Neural cell (in vitro differentiated cells): ENCODE data around the gene LSM5. TPM values are rescaled to one million over a fixed set of nuclear protein-coding genes. Genes with fewer than 3 reads are reported as not detected.

Source experiments
- H2AFZ ChIP-seq: fragments of 200-600, 300-800 bp; sonication (generic), shearing (Covaris generic); 2 replicates; pipeline ENCODE4 v1.6.0; 2014; ENCODE audit warnings: low read depth, mild to moderate bottlenecking, antibody characterized with exemption, low read length, moderate library complexity
- H3F3A ChIP-seq: fragments of 200-600 bp; shearing (Covaris generic); 2 replicates; pipeline ENCODE4 v1.6.1; 2016; ENCODE audit warnings: mild to moderate bottlenecking, moderate library complexity, mixed read lengths, antibody characterized with exemption, low read length; ENCODE audit not compliant: insufficient read depth, poor library complexity, severe bottlenecking
- H3K27ac ChIP-seq: fragments of 200-600, 300-800 bp; sonication (generic), shearing (Covaris generic); 2 replicates; pipeline ENCODE4 v1.5.1; 2014; ENCODE audit warnings: mild to moderate bottlenecking, low read length, moderate library complexity
- H3K27me3 ChIP-seq: fragments of 300-800, 200-600 bp; sonication (generic), shearing (Covaris generic); 2 replicates; pipeline ENCODE4 v1.6.0; 2014; ENCODE audit warnings: mild to moderate bottlenecking, low read depth, low read length, moderate library complexity; ENCODE audit not compliant: insufficient read depth
- H3K36me3 ChIP-seq: fragments of 300-800, 200-600 bp; sonication (generic), shearing (Covaris generic); 2 replicates; pipeline ENCODE4 v1.5.1; 2014; ENCODE audit warnings: mild to moderate bottlenecking, antibody characterized with exemption, low read length, moderate library complexity; ENCODE audit not compliant: insufficient read depth
- H3K4me2 ChIP-seq: fragments of 300-800, 200-600 bp; sonication (generic), shearing (Covaris generic); 2 replicates; pipeline ENCODE4 v1.6.0; 2014; ENCODE audit warnings: mild to moderate bottlenecking, low read length
- H3K4me3 ChIP-seq: fragments of 300-800, 200-600 bp; sonication (generic), shearing (Covaris generic); 2 replicates; pipeline ENCODE4 v1.5.1; 2014; ENCODE audit warnings: mild to moderate bottlenecking, low read length, moderate library complexity
- H3K79me2 ChIP-seq: fragments of 200-600 bp; shearing (Covaris generic); replicated peaks from 2 replicates; pipeline ENCODE4 v1.6.0; 2014; ENCODE audit warnings: mild to moderate bottlenecking, low read length, moderate library complexity; ENCODE audit not compliant: insufficient read depth
- H3K9ac ChIP-seq: fragments of 300-800, 200-600 bp; sonication (generic), shearing (Covaris generic); 2 replicates; pipeline ENCODE4 v1.6.1; 2016; ENCODE audit warnings: mild to moderate bottlenecking, low read length, mixed read lengths
- H3K9me2 ChIP-seq: fragments of 200-600 bp; shearing (Covaris generic); 2 replicates; pipeline ENCODE4 v1.6.1; 2016; ENCODE audit warnings: mild to moderate bottlenecking, low read length, mixed read lengths; ENCODE audit not compliant: insufficient read depth
- H3K9me3 ChIP-seq: fragments of 200-600, 300-800 bp; sonication (generic), shearing (Covaris generic); 2 replicates; pipeline ENCODE4 v1.6.1; 2016; ENCODE audit warnings: mild to moderate bottlenecking, mixed run types, low read length, moderate library complexity, mixed read lengths
- H4K20me1 ChIP-seq: fragments of 200-600 bp; shearing (Covaris generic); 2 replicates; pipeline ENCODE4 v1.6.1; 2016; ENCODE audit warnings: mild to moderate bottlenecking, mixed run types; ENCODE audit not compliant: insufficient read depth
- CTCF ChIP-seq: fragments of 450-650 bp; IDR thresholded peaks from 2 replicates; pipeline ENCODE4 v1.5.1; 2014; ENCODE audit warnings: antibody characterized with exemption, mild to moderate bottlenecking, moderate library complexity; ENCODE audit not compliant: poor library complexity, severe bottlenecking
- EP300 ChIP-seq: fragments of 450-650 bp; conservative IDR thresholded peaks from 2 replicates; pipeline ENCODE4 v1.6.1; 2014; ENCODE audit warnings: antibody characterized with exemption, mild to moderate bottlenecking, moderate library complexity; ENCODE audit not compliant: poor library complexity, severe bottlenecking
- EZH2 ChIP-seq: fragments of 200-600, 300-800 bp; shearing (Covaris generic), sonication (generic); IDR thresholded peaks from 2 replicates; pipeline ENCODE4 v1.6.1; 2014; ENCODE audit warnings: antibody characterized with exemption, low read length, borderline replicate concordance, mild to moderate bottlenecking; ENCODE audit not compliant: insufficient read depth, poor library complexity, severe bottlenecking
- MXI1 ChIP-seq: fragments of 450-650 bp; conservative IDR thresholded peaks from 2 replicates; pipeline ENCODE4 v1.6.1; 2014; ENCODE audit warnings: antibody characterized with exemption, mild to moderate bottlenecking; ENCODE audit not compliant: poor library complexity, severe bottlenecking
- POLR2AphosphoS5 ChIP-seq: IDR thresholded peaks from 2 replicates; pipeline ENCODE4 v1.6.1; 2012
- RAD21 ChIP-seq: fragments of 450-650 bp; conservative IDR thresholded peaks from 2 replicates; pipeline ENCODE4 v1.6.1; 2014; ENCODE audit warnings: antibody characterized with exemption, mild to moderate bottlenecking, moderate library complexity
- REST ChIP-seq: IDR thresholded peaks from 2 replicates; pipeline ENCODE4 v1.6.1; 2012; ENCODE audit warnings: borderline replicate concordance
- SMC3 ChIP-seq: fragments of 450-650 bp; conservative IDR thresholded peaks from 2 replicates; pipeline ENCODE4 v1.6.1; 2014; ENCODE audit warnings: antibody characterized with exemption, mild to moderate bottlenecking, moderate library complexity; ENCODE audit not compliant: poor library complexity
- TAF1 ChIP-seq: IDR thresholded peaks from 2 replicates; pipeline ENCODE4 v1.6.1; 2012; ENCODE audit warnings: low read depth
- polyA plus RNA-seq: library from polyadenylated mRNA; depleted of rRNA; stranded (reverse); fragments of >200 nt; gene quantifications from 2 replicates; pipeline ENCODE4 v1.2.3, GENCODE V29; 2014

The LSM5 gene
- polyA plus RNA-seq, 1 donor from 2014 or later, result 100 TPM

GRCh38 chr7:32518534-32519140 is 28.5 kb upstream of the LSM5 start:
- peaks cover 5% of the 10 kb centered on the region for H3K36me3 ChIP-seq

GRCh38 chr7:32516551-32517100 is 26.4 kb upstream of the LSM5 start:
- peaks cover 5% of the 10 kb centered on the region for H3K36me3 ChIP-seq
- H3K9me2 ChIP-seq, result no peaks in the 10 kb centered on the region
- TF ChIP-seq EP300, result no peak
- TF ChIP-seq EZH2, result no peak
- TF ChIP-seq SMC3, result no peak
- TF ChIP-seq POLR2AphosphoS5, result no peak
- no peak overlapping the region for H3K27ac ChIP-seq
- no peak overlapping the region for H3K4me2 ChIP-seq
- peaks cover 3% of the 10 kb centered on the region for H3K79me2 ChIP-seq
- H3K27me3 ChIP-seq, result no peaks in the 10 kb centered on the region
- H2AFZ ChIP-seq, result no peak overlapping the region
- H3K4me3 ChIP-seq, result no peak overlapping the region
- no peaks in the 10 kb centered on the region for H3F3A ChIP-seq
- H3K9me3 ChIP-seq, result no peaks in the 10 kb centered on the region
- H3K9ac ChIP-seq, result no peak overlapping the region
- no peaks in the 10 kb centered on the region for H4K20me1 ChIP-seq

More at GRCh38 chr7:32518534-32519140, 28.5 kb upstream of the LSM5 start:
- no peaks in the 10 kb centered on the region for H3F3A ChIP-seq
- no peaks in the 10 kb centered on the region for H3K9me3 ChIP-seq
- no peak overlapping the region for H3K27ac ChIP-seq
- no peak overlapping the region for H3K4me2 ChIP-seq
- no peaks in the 10 kb centered on the region for H3K9me2 ChIP-seq
- H3K4me3 ChIP-seq, result no peak overlapping the region
- no peak overlapping the region for H2AFZ ChIP-seq
- H3K79me2 ChIP-seq, result peaks cover 3% of the 10 kb centered on the region
- no peaks in the 10 kb centered on the region for H3K27me3 ChIP-seq
- H4K20me1 ChIP-seq, result no peaks in the 10 kb centered on the region
- TF ChIP-seq RAD21 (no peak), EZH2 (no peak), POLR2AphosphoS5 (no peak), EP300 (no peak), REST (no peak), CTCF (no peak), SMC3 (no peak), TAF1 (no peak), MXI1 (no peak)
- no peak overlapping the region for H3K9ac ChIP-seq
